PC-9 (cell line): ENCODE results near the gene MAN1C1.

Experiments
- EZH2 ChIP-seq: fragments of 200-600 bp; sonication (generic); IDR thresholded peaks from 2 replicates; pipeline ENCODE4 v1.8.0; 2017; ENCODE audit warnings: antibody characterized with exemption, low read depth
- TF ChIP-seq, protein P1 (sequence below): fragments of 200-600 bp; sonication (generic); conservative IDR thresholded peaks from 2 replicates; pipeline ENCODE4 v1.6.1; 2017; ENCODE audit warnings: mixed run types, antibody characterized with exemption, mild to moderate bottlenecking, moderate library complexity

DNA sequence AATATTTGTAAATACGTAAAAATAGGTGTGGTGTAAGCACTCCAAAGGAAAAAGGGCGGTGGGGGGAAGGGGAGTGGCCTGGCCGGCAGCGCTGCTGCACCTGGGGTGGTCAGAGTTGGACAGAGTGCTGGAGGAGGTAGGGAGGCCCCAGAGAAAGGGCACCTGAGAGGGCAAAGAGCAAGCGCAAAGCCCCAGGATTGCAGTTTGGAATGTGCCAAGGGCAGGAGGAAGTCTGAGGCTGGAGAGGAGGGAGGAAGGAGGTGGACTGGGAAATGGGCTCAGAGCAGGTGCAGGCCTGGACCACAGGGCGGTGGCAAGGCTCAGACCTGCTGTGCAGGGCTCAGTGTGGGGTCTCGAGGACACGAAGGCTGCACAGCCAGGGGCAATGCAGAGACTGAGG lies 42.6 kb upstream of the MAN1C1 start:
- TF ChIP-seq, protein P1, sequence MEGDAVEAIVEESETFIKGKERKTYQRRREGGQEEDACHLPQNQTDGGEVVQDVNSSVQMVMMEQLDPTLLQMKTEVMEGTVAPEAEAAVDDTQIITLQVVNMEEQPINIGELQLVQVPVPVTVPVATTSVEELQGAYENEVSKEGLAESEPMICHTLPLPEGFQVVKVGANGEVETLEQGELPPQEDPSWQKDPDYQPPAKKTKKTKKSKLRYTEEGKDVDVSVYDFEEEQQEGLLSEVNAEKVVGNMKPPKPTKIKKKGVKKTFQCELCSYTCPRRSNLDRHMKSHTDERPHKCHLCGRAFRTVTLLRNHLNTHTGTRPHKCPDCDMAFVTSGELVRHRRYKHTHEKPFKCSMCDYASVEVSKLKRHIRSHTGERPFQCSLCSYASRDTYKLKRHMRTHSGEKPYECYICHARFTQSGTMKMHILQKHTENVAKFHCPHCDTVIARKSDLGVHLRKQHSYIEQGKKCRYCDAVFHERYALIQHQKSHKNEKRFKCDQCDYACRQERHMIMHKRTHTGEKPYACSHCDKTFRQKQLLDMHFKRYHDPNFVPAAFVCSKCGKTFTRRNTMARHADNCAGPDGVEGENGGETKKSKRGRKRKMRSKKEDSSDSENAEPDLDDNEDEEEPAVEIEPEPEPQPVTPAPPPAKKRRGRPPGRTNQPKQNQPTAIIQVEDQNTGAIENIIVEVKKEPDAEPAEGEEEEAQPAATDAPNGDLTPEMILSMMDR: no peak
- TF ChIP-seq EZH2: no peak
